Peyer's patch (tissue), 4 donors: ENCODE results near the gene RIMBP2. TPM values are rescaled to one million over a fixed set of nuclear protein-coding genes. Genes with fewer than 3 reads are reported as not detected.

Source experiments
- DNase-seq, 3 donors: peaks; one replicate each; pipeline ENCODE4 v3.0.0-alpha.2; 2017 to 2019
- H3K27ac ChIP-seq, 4 donors: fragments of 200-600 bp; sonication (generic); one replicate each; pipeline ENCODE4 v1.5.1; 2016 to 2019
- H3K27me3 ChIP-seq, 2 donors: fragments of 200-600 bp; sonication (generic); one replicate each; pipeline ENCODE4 v1.5.1; 2019
- H3K36me3 ChIP-seq, 3 donors: fragments of 200-600 bp; sonication (generic); one replicate each; pipeline ENCODE4 v1.5.1; 2016 to 2019
- H3K4me1 ChIP-seq, 4 donors: fragments of 200-600 bp; sonication (generic); one replicate each; pipeline ENCODE4 v1.5.1; 2016 to 2019
- H3K4me3 ChIP-seq, 4 donors: fragments of 200-600 bp; sonication (generic); 1 replicate in 3 of 4; 2 replicates in 1 of 4; pipeline ENCODE4 v1.5.1; 2016 to 2019; ENCODE audit warnings: mild to moderate bottlenecking in 1 of 4
- H3K9me3 ChIP-seq, 4 donors: fragments of 200-600 bp; sonication (generic); one replicate each; pipeline ENCODE4 v1.5.1; 2016 to 2019; ENCODE audit warnings: mild to moderate bottlenecking in 1 of 4
- CTCF ChIP-seq, 6 experiments: fragments of 450-650 bp in 4 of 6; fragments of 200-600 bp in 2 of 6; sonication (generic) in 1 of 6; IDR thresholded peaks; one replicate each; pipeline ENCODE4 v1.5.1; 2017 to 2019; ENCODE audit warnings: antibody characterized with exemption in 6 of 6, mild to moderate bottlenecking in 3 of 6, moderate library complexity in 1 of 6
- POLR2A ChIP-seq, 2 donors: fragments of 450-650 bp; IDR thresholded peaks; one replicate each; pipeline ENCODE4 v1.5.1; 2017; ENCODE audit warnings: antibody characterized with exemption in 2 of 2, mild to moderate bottlenecking in 2 of 2, moderate library complexity in 2 of 2
- total RNA-seq, 4 donors: library from RNA; depleted of rRNA; stranded (reverse); fragments of >200 nt; gene quantifications; one replicate each; pipeline ENCODE4 v1.1.0, GENCODE V29; 2016

Gene RIMBP2
- total RNA-seq, 4 donors from 2014 or later: 8.8 to 19.8 (median 16.0) TPM

- TF ChIP-seq POLR2A (IDR thresholded peaks at IDR 0.05): no peak
- TF ChIP-seq CTCF (IDR thresholded peaks at IDR 0.05): no peak
- Histone ChIP-seq H3K4me1 (no peaks in the 10 kb centered on the region), H3K27me3 (no peaks in the 10 kb centered on the region), H3K36me3 (no peaks in the 10 kb centered on the region), H3K4me3 (no peak overlapping the region), H3K27ac (no peak overlapping the region), H3K9me3 (no peaks in the 10 kb centered on the region)
- DNase-seq: no peak
Observed at GRCh38 chr12:130478786-130479185, 237.3 kb downstream of the RIMBP2 start.

GRCh38 chr12:130477701-130478100 is 238.4 kb downstream of the RIMBP2 start:
- H3K27me3 ChIP-seq: no peaks in the 10 kb centered on the region
- H3K4me3 ChIP-seq: no peak overlapping the region
- H3K36me3 ChIP-seq: no peaks in the 10 kb centered on the region
- no peak for DNase-seq
- no peaks in the 10 kb centered on the region for H3K4me1 ChIP-seq
- H3K27ac ChIP-seq: no peak overlapping the region
- TF ChIP-seq CTCF (IDR thresholded peaks at IDR 0.05) (no peak), POLR2A (IDR thresholded peaks at IDR 0.05) (no peak)
- no peaks in the 10 kb centered on the region for H3K9me3 ChIP-seq

GRCh38 chr12:130477266-130477665 is 238.8 kb downstream of the RIMBP2 start:
- H3K27me3 ChIP-seq: no peaks in the 10 kb centered on the region
- H3K4me3 ChIP-seq: no peak overlapping the region
- TF ChIP-seq CTCF (IDR thresholded peaks at IDR 0.05) (no peak), POLR2A (IDR thresholded peaks at IDR 0.05) (no peak)
- H3K9me3 ChIP-seq: no peaks in the 10 kb centered on the region
- no peaks in the 10 kb centered on the region for H3K4me1 ChIP-seq
- H3K27ac ChIP-seq: no peak overlapping the region
- DNase-seq: no peak
- no peaks in the 10 kb centered on the region for H3K36me3 ChIP-seq

GRCh38 chr12:130476451-130477135 is 239.5 kb downstream of the RIMBP2 start:
- TF ChIP-seq CTCF (IDR thresholded peaks at IDR 0.05): no peak
- TF ChIP-seq POLR2A (IDR thresholded peaks at IDR 0.05): no peak
- Histone ChIP-seq H3K4me3 (no peak overlapping the region), H3K36me3 (no peaks in the 10 kb centered on the region), H3K27me3 (no peaks in the 10 kb centered on the region), H3K9me3 (no peaks in the 10 kb centered on the region), H3K27ac (no peak overlapping the region), H3K4me1 (no peaks in the 10 kb centered on the region)
- no peak for DNase-seq

DNA sequence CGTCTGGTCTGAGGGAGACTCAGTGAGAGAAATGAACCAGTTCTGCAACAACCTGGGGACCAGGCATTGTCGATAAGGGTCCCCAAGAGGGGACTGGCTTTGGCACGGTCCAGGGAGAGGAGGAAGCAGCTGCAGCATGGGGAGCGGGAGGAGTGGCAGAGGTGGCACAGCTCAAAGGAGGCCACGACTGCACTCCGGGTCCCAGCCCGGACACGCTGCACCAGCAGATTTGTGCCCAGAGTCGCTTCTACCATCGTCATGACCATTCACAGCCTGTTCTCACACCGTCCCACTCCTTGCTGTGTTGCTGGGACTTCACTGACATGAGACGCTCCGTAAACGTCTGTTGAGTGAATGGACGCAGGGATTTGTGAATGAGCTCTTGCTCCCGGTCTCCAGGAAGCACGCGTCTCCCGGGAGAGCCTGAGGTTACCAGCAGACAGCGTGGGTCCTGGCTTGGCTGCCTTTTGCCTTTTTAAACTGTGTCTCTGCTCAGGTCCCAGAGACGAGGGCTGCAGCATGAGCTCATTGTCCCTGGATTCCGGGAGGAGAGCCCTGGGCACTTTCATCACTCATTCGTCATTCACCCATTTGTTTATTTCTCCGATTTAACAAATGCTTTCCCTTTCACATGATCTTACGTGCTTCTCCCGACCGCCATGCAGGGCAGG is 241.4 kb downstream of the RIMBP2 start:
- no peak for DNase-seq
- Histone ChIP-seq H3K4me1 (no peaks in the 10 kb centered on the region), H3K27ac (no peak overlapping the region), H3K4me3 (no peak overlapping the region), H3K27me3 (no peaks in the 10 kb centered on the region), H3K9me3 (no peaks in the 10 kb centered on the region), H3K36me3 (no peaks in the 10 kb centered on the region)
- TF ChIP-seq POLR2A (IDR thresholded peaks at IDR 0.05) (no peak), CTCF (IDR thresholded peaks at IDR 0.05) (no peak)
